GM23338 (cell line): ENCODE measurements around the gene NEURL1. TPM values are rescaled to one million over a fixed set of nuclear protein-coding genes. Genes with fewer than 3 reads are reported as not detected.

Experiments used
- ATAC-seq: fragments of 200-7000 bp; cut with Tn5 transposase; 3 replicates; pipeline ENCODE4 v1.9.1; 2020
- DNase-seq: peaks from one replicate; pipeline ENCODE4 v3.0.0-alpha.2; 2015; ENCODE audit warnings: low spot score
- H2AFZ ChIP-seq: fragments of 200-600 bp; sonication (generic); 2 replicates; pipeline ENCODE4 v1.8.0; 2016; ENCODE audit warnings: antibody characterized with exemption, mild to moderate bottlenecking, moderate library complexity
- H3F3A ChIP-seq: fragments of 200-600 bp; sonication (generic); replicated peaks from 2 replicates; pipeline ENCODE4 v1.8.0; 2017; ENCODE audit warnings: antibody characterized with exemption, mixed run types, low read depth
- H3K27ac ChIP-seq: fragments of 200-600 bp; sonication (generic); 2 replicates; pipeline ENCODE4 v1.6.1; 2016; ENCODE audit warnings: low read depth
- H3K27me3 ChIP-seq: fragments of 200-600 bp; sonication (generic); 2 replicates; pipeline ENCODE4 v1.8.0; 2016; ENCODE audit warnings: mild to moderate bottlenecking, mixed run types, moderate library complexity; ENCODE audit not compliant: insufficient read depth
- H3K36me3 ChIP-seq: fragments of 200-600 bp; sonication (generic); 2 replicates; pipeline ENCODE4 v1.8.0; 2016; ENCODE audit warnings: mild to moderate bottlenecking; ENCODE audit not compliant: insufficient read depth
- H3K4me1 ChIP-seq: fragments of 200-600 bp; sonication (generic); 2 replicates; pipeline ENCODE4 v1.8.0; 2016; ENCODE audit warnings: mild to moderate bottlenecking, moderate library complexity; ENCODE audit not compliant: insufficient read depth
- H3K4me2 ChIP-seq: fragments of 200-600 bp; sonication (generic); 2 replicates; pipeline ENCODE4 v1.7.1; 2017; ENCODE audit warnings: mixed run types
- H3K4me3 ChIP-seq: fragments of 200-600 bp; sonication (generic); 2 replicates; pipeline ENCODE4 v1.6.1; 2016; ENCODE audit warnings: mixed run types
- H3K79me2 ChIP-seq: fragments of 200-600 bp; sonication (generic); replicated peaks from 2 replicates; pipeline ENCODE4 v1.8.0; 2017; ENCODE audit warnings: mild to moderate bottlenecking; ENCODE audit not compliant: insufficient read depth
- H3K9me2 ChIP-seq: fragments of 200-600 bp; sonication (generic); 2 replicates; pipeline ENCODE4 v1.8.0; 2017; ENCODE audit not compliant: insufficient read depth
- H4K20me1 ChIP-seq: fragments of 200-600 bp; sonication (generic); replicated peaks from 2 replicates; pipeline ENCODE4 v1.8.0; 2017; ENCODE audit warnings: mild to moderate bottlenecking; ENCODE audit not compliant: insufficient read depth
- H3K27ac Mint-ChIP-seq: 2 replicates; pipeline ENCODE4 v1.8.0; 2020; ENCODE audit warnings: inconsistent platforms, mild to moderate bottlenecking, moderate library complexity, mixed read lengths
- H3K27me3 Mint-ChIP-seq: 3 replicates; pipeline ENCODE4 v1.8.0; 2022; ENCODE audit warnings: low read depth, mild to moderate bottlenecking, moderate library complexity, mixed read lengths, inconsistent platforms; ENCODE audit not compliant: insufficient read depth, poor library complexity
- H3K36me3 Mint-ChIP-seq: 3 replicates; pipeline ENCODE4 v1.8.0; 2021; ENCODE audit warnings: low read depth, mild to moderate bottlenecking, inconsistent platforms, moderate library complexity, mixed read lengths
- H3K4me1 Mint-ChIP-seq: 3 replicates; pipeline ENCODE4 v1.8.0; 2020; ENCODE audit warnings: mild to moderate bottlenecking, inconsistent platforms, mixed read lengths
- H3K4me3 Mint-ChIP-seq: 3 replicates; pipeline ENCODE4 v1.8.0; 2021; ENCODE audit warnings: moderate library complexity, mild to moderate bottlenecking, inconsistent platforms, mixed read lengths
- H3K9me3 Mint-ChIP-seq: 3 replicates; pipeline ENCODE4 v1.8.0; 2020; ENCODE audit warnings: moderate library complexity, mild to moderate bottlenecking, inconsistent platforms, mixed read lengths
- CREB1 ChIP-seq: fragments of 250-450 bp; sonication (Bioruptor Pico); IDR thresholded peaks from 2 replicates; pipeline ENCODE4 v1.5.0; 2020; ENCODE audit warnings: low read depth, mild to moderate bottlenecking, moderate library complexity
- CTCF ChIP-seq, 2 experiments: fragments of 200-600 bp in 1 of 2; sonication (generic) in 1 of 2; conservative IDR thresholded peaks; 2 replicates each; pipeline versions ENCODE4 v1.5.1 to v1.6.1; 2016 to 2017; ENCODE audit warnings: antibody characterized with exemption in 2 of 2, low read depth in 2 of 2, mild to moderate bottlenecking in 2 of 2, moderate library complexity in 1 of 2
- ETS1 ChIP-seq: IDR thresholded peaks from 2 replicates; pipeline ENCODE4 v1.6.1; 2016; ENCODE audit warnings: antibody characterized with exemption
- EZH2 ChIP-seq: fragments of 200-600 bp; sonication (generic); IDR thresholded peaks from one replicate; pipeline ENCODE4 v1.8.0; 2017; ENCODE audit warnings: antibody characterized with exemption, mild to moderate bottlenecking, low read depth; ENCODE audit not compliant: unreplicated experiment
- EZH2phosphoT487 ChIP-seq: fragments of 200-600 bp; sonication (generic); IDR thresholded peaks from one replicate; pipeline ENCODE4 v1.8.1; 2018; ENCODE audit warnings: antibody characterized with exemption; ENCODE audit not compliant: unreplicated experiment
- JUNB ChIP-seq: IDR thresholded peaks from one replicate; pipeline ENCODE4 v1.6.1; 2016; ENCODE audit warnings: antibody characterized with exemption; ENCODE audit not compliant: unreplicated experiment
- NANOG ChIP-seq: IDR thresholded peaks from 2 replicates; pipeline ENCODE4 v1.6.1; 2016; ENCODE audit warnings: antibody characterized with exemption, borderline replicate concordance
- POLR2AphosphoS5 ChIP-seq: IDR thresholded peaks from 2 replicates; pipeline ENCODE4 v1.6.1; 2016; ENCODE audit warnings: antibody characterized with exemption, low read depth
- STAT1 ChIP-seq: IDR thresholded peaks from one replicate; pipeline ENCODE4 v1.6.1; 2016; ENCODE audit warnings: antibody characterized with exemption; ENCODE audit not compliant: unreplicated experiment
- ZNF114 ChIP-seq: fragments of 250-450 bp; sonication (Bioruptor Pico); IDR thresholded peaks from 2 replicates; pipeline ENCODE4 v1.5.0; 2020; ENCODE audit warnings: mild to moderate bottlenecking, moderate library complexity
- ZNF331 ChIP-seq: fragments of 250-450 bp; sonication (Bioruptor Pico); IDR thresholded peaks from 2 replicates; pipeline ENCODE4 v1.5.0; 2020; ENCODE audit warnings: low read depth, mild to moderate bottlenecking, moderate library complexity
- polyA plus RNA-seq: library from polyadenylated mRNA; unstranded; fragments of >200 nt; fragmentation: Nextera tagmentation; extraction: Ambion mirVana; gene quantifications from 2 replicates; pipeline ENCODE4 v1.2.1, GENCODE V29; 2016
- total RNA-seq: library from RNA; depleted of rRNA; stranded (reverse); fragments of >200 nt; shearing (Covaris generic); gene quantifications from 2 replicates; pipeline ENCODE4 v1.2.3, GENCODE V29; 2014
- TF ChIP-seq, protein P1 (sequence below): fragments of 250-450 bp; sonication (Bioruptor Pico); IDR thresholded peaks from 2 replicates; pipeline ENCODE4 v1.5.0; 2020; ENCODE audit warnings: mild to moderate bottlenecking, moderate library complexity
- TF ChIP-seq, protein P2 (sequence below): IDR thresholded peaks from one replicate; pipeline ENCODE4 v1.6.1; 2018; ENCODE audit warnings: antibody characterized with exemption; ENCODE audit not compliant: unreplicated experiment

Gene NEURL1
- total and polyA plus RNA-seq, 2 experiments from 2014 or later, result 0.82 to 1.1 TPM

GRCh38 chr10:103457896-103458583, 35.5 kb upstream of the NEURL1 start:
- Mint-ChIP-seq H3K27me3 (peaks cover 22% of the 10 kb centered on the region), H3K9me3 (no peaks in the 10 kb centered on the region; the same call in 2 of the 3 replicates), H3K36me3 (no peaks in the 10 kb centered on the region; the same call in 2 of the 3 replicates), H3K4me1 (peaks cover 6% of the 10 kb centered on the region), H3K4me3 (no peak overlapping the region), H3K27ac (no peak overlapping the region)
- TF ChIP-seq POLR2AphosphoS5 (no peak), EZH2phosphoT487 (no peak), ZNF331 (CRISPR knock-in tag) (no peak), CREB1 (CRISPR knock-in tag) (no peak), CTCF (conservative IDR thresholded peaks at IDR 0.05; ENCODE audit: low read depth in 2 of 2) (no peak), JUNB (no peak), ZNF114 (no peak), NANOG (no peak), ETS1 (no peak), STAT1 (no peak), EZH2 (no peak)
- TF ChIP-seq, protein P1, sequence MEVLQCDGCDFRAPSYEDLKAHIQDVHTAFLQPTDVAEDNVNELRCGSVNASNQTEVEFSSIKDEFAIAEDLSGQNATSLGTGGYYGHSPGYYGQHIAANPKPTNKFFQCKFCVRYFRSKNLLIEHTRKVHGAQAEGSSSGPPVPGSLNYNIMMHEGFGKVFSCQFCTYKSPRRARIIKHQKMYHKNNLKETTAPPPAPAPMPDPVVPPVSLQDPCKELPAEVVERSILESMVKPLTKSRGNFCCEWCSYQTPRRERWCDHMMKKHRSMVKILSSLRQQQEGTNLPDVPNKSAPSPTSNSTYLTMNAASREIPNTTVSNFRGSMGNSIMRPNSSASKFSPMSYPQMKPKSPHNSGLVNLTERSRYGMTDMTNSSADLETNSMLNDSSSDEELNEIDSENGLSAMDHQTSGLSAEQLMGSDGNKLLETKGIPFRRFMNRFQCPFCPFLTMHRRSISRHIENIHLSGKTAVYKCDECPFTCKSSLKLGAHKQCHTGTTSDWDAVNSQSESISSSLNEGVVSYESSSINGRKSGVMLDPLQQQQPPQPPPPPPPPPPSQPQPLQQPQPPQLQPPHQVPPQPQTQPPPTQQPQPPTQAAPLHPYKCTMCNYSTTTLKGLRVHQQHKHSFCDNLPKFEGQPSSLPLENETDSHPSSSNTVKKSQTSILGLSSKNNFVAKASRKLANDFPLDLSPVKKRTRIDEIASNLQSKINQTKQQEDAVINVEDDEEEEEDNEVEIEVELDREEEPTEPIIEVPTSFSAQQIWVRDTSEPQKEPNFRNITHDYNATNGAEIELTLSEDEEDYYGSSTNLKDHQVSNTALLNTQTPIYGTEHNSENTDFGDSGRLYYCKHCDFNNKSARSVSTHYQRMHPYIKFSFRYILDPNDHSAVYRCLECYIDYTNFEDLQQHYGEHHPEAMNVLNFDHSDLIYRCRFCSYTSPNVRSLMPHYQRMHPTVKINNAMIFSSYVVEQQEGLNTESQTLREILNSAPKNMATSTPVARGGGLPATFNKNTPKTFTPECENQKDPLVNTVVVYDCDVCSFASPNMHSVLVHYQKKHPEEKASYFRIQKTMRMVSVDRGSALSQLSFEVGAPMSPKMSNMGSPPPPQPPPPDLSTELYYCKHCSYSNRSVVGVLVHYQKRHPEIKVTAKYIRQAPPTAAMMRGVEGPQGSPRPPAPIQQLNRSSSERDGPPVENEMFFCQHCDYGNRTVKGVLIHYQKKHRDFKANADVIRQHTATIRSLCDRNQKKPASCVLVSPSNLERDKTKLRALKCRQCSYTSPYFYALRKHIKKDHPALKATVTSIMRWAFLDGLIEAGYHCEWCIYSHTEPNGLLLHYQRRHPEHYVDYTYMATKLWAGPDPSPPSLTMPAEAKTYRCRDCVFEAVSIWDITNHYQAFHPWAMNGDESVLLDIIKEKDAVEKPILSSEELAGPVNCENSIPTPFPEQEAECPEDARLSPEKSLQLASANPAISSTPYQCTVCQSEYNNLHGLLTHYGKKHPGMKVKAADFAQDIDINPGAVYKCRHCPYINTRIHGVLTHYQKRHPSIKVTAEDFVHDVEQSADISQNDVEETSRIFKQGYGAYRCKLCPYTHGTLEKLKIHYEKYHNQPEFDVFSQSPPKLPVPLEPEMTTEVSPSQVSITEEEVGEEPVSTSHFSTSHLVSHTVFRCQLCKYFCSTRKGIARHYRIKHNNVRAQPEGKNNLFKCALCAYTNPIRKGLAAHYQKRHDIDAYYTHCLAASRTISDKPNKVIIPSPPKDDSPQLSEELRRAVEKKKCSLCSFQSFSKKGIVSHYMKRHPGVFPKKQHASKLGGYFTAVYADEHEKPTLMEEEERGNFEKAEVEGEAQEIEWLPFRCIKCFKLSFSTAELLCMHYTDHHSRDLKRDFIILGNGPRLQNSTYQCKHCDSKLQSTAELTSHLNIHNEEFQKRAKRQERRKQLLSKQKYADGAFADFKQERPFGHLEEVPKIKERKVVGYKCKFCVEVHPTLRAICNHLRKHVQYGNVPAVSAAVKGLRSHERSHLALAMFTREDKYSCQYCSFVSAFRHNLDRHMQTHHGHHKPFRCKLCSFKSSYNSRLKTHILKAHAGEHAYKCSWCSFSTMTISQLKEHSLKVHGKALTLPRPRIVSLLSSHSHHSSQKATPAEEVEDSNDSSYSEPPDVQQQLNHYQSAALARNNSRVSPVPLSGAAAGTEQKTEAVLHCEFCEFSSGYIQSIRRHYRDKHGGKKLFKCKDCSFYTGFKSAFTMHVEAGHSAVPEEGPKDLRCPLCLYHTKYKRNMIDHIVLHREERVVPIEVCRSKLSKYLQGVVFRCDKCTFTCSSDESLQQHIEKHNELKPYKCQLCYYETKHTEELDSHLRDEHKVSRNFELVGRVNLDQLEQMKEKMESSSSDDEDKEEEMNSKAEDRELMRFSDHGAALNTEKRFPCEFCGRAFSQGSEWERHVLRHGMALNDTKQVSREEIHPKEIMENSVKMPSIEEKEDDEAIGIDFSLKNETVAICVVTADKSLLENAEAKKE (CRISPR knock-in tag), result no peak
- TF ChIP-seq, protein P2, sequence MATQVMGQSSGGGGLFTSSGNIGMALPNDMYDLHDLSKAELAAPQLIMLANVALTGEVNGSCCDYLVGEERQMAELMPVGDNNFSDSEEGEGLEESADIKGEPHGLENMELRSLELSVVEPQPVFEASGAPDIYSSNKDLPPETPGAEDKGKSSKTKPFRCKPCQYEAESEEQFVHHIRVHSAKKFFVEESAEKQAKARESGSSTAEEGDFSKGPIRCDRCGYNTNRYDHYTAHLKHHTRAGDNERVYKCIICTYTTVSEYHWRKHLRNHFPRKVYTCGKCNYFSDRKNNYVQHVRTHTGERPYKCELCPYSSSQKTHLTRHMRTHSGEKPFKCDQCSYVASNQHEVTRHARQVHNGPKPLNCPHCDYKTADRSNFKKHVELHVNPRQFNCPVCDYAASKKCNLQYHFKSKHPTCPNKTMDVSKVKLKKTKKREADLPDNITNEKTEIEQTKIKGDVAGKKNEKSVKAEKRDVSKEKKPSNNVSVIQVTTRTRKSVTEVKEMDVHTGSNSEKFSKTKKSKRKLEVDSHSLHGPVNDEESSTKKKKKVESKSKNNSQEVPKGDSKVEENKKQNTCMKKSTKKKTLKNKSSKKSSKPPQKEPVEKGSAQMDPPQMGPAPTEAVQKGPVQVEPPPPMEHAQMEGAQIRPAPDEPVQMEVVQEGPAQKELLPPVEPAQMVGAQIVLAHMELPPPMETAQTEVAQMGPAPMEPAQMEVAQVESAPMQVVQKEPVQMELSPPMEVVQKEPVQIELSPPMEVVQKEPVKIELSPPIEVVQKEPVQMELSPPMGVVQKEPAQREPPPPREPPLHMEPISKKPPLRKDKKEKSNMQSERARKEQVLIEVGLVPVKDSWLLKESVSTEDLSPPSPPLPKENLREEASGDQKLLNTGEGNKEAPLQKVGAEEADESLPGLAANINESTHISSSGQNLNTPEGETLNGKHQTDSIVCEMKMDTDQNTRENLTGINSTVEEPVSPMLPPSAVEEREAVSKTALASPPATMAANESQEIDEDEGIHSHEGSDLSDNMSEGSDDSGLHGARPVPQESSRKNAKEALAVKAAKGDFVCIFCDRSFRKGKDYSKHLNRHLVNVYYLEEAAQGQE, result no peak
- Histone ChIP-seq H3K27ac (no peak overlapping the region), H3F3A (no peaks in the 10 kb centered on the region), H3K4me2 (no peak overlapping the region), H3K4me3 (no peak overlapping the region), H2AFZ (0 out of 2 replicates have a peak overlapping the region, but pooled peaks have one; percentile 76), H3K4me1 (no peaks in the 10 kb centered on the region), H3K27me3 (no peaks in the 10 kb centered on the region), H3K79me2 (no peaks in the 10 kb centered on the region), H3K9me2 (no peaks in the 10 kb centered on the region), H3K36me3 (no peaks in the 10 kb centered on the region), H4K20me1 (no peaks in the 10 kb centered on the region)
- no peak for DNase-seq
- no peak for ATAC-seq
